HCT116 (cell line): Measurements from ENCODE around the gene P2RY14. TPM values are rescaled to one million over a fixed set of nuclear protein-coding genes. Genes with fewer than 3 reads are reported as not detected.

ENCODE experiments used
- ATAC-seq: fragments of 200-7000 bp; cut with Tn5 transposase; 2 replicates; pipeline ENCODE4 v1.9.1; 2020; ENCODE audit warnings: mild to moderate bottlenecking, moderate library complexity
- BruUV-seq: library from RNA; stranded (reverse); fragments of 400-500 nt; replicated peaks from 2 replicates; lab custom pipeline; 2021; lab: Mats Ljungman, UMichigan
- CTCF ChIA-PET: fragments of 300-600 bp; sonication (Branson Sonifier 250); formaldehyde crosslinking; loops from one replicate; lab custom pipeline; 2021; ENCODE audit warnings: antibody characterized with exemption; lab: Charles Lee
- POLR2A ChIA-PET: fragments of 300-600, 350-600 bp; sonication (Branson Sonifier 250); formaldehyde crosslinking; loops from one replicate; lab custom pipeline; 2021; ENCODE audit warnings: antibody characterized with exemption; lab: Charles Lee
- RAD21 ChIA-PET, 2 experiments: fragments of 300-600 bp; sonication (Branson Sonifier 250); formaldehyde crosslinking; loops; one replicate each; lab custom pipeline; 2023; ENCODE audit warnings: low total read pairs in 2 of 2; ENCODE audit not compliant: uncharacterized antibody in 2 of 2, unreplicated experiment in 2 of 2, low non-redundant PET in 1 of 2; lab: Charles Lee
- DNase-seq: peaks from one replicate; pipeline ENCODE4 v3.0.0-alpha.2; 2010; ENCODE audit warnings: low read depth, low spot score
- H2AFZ ChIP-seq: fragments of 200-600 bp; shearing (Covaris generic), sonication (generic); 2 replicates; pipeline ENCODE4 v1.6.1; 2017; ENCODE audit warnings: low read depth, mixed run types, mixed read lengths, antibody characterized with exemption, low read length; ENCODE audit not compliant: poor library complexity, severe bottlenecking
- H3K27ac ChIP-seq: 2 replicates; pipeline ENCODE4 v1.5.1; 2012; ENCODE audit warnings: low read depth, low read length
- H3K27me3 ChIP-seq: fragments of 200-600 bp; sonication (generic); 2 replicates; pipeline ENCODE4 v1.6.1; 2016; ENCODE audit warnings: mixed run types, low read length, mixed read lengths; ENCODE audit not compliant: insufficient read depth
- H3K36me3 ChIP-seq, 2 experiments: fragments of 200-500 bp in 1 of 2; fragments of 200-600 bp in 1 of 2; sonication (Bioruptor generic) in 1 of 2; sonication (generic) in 1 of 2; 2 replicates each; pipeline versions ENCODE4 v1.5.1 to v1.6.1; 2014 to 2016; ENCODE audit warnings: low read length in 2 of 2, inconsistent platforms in 1 of 2, mixed read lengths in 1 of 2, mixed run types in 1 of 2; ENCODE audit not compliant: insufficient read depth in 2 of 2, control insufficient read depth in 1 of 2
- H3K4me1 ChIP-seq, 2 experiments: fragments of 200-600 bp in 1 of 2; sonication (generic) in 1 of 2; 2 replicates each; pipeline versions ENCODE4 v1.5.1 to v1.6.1; 2012 to 2017; ENCODE audit warnings: low read length in 2 of 2, inconsistent platforms in 1 of 2, mild to moderate bottlenecking in 1 of 2, mixed read lengths in 1 of 2, mixed run types in 1 of 2, moderate library complexity in 1 of 2; ENCODE audit not compliant: insufficient read depth in 2 of 2, control insufficient read depth in 1 of 2
- H3K4me2 ChIP-seq: fragments of 200-600 bp; sonication (generic); 2 replicates; pipeline ENCODE4 v1.6.1; 2017; ENCODE audit warnings: mixed run types, low read length, mixed read lengths
- H3K4me3 ChIP-seq, 2 experiments: fragments of 200-600 bp in 1 of 2; sonication (generic) in 1 of 2; replicated peaks in 1 of 2; 2 replicates each; pipeline ENCODE4 v1.5.1; 2011 to 2016; ENCODE audit warnings: low read length in 2 of 2, control low read depth in 1 of 2, low read depth in 1 of 2, mild to moderate bottlenecking in 1 of 2, mixed read lengths in 1 of 2, mixed run types in 1 of 2
- H3K79me2 ChIP-seq: fragments of 200-600 bp; sonication (generic); 2 replicates; pipeline ENCODE4 v1.6.1; 2017; ENCODE audit warnings: mild to moderate bottlenecking, mixed run types, low read length, moderate library complexity, mixed read lengths; ENCODE audit not compliant: insufficient read depth
- H3K9ac ChIP-seq: fragments of 200-600 bp; sonication (generic); 2 replicates; pipeline ENCODE4 v1.6.1; 2016; ENCODE audit warnings: low read length, mixed read lengths
- H3K9me2 ChIP-seq: fragments of 200-600 bp; sonication (generic), shearing (Covaris generic); 2 replicates; pipeline ENCODE4 v1.6.1; 2017; ENCODE audit warnings: mixed run types, mild to moderate bottlenecking, moderate library complexity; ENCODE audit not compliant: insufficient read depth
- H3K9me3 ChIP-seq, 2 experiments: fragments of 200-500 bp in 1 of 2; fragments of 200-600 bp in 1 of 2; sonication (Bioruptor generic) in 1 of 2; sonication (generic) in 1 of 2; 2 replicates each; pipeline ENCODE4 v1.6.1; 2014 to 2017; ENCODE audit warnings: low read length in 2 of 2, mixed read lengths in 2 of 2, inconsistent platforms in 1 of 2, low read depth in 1 of 2, mild to moderate bottlenecking in 1 of 2, mixed run types in 1 of 2, moderate library complexity in 1 of 2; ENCODE audit not compliant: control insufficient read depth in 1 of 2, insufficient read depth in 1 of 2
- H4K20me1 ChIP-seq: fragments of 200-600 bp; sonication (generic), shearing (Covaris generic); 2 replicates; pipeline ENCODE4 v1.6.1; 2017; ENCODE audit warnings: mixed run types, mild to moderate bottlenecking, moderate library complexity; ENCODE audit not compliant: insufficient read depth
- CBX3 ChIP-seq: IDR thresholded peaks from 2 replicates; pipeline ENCODE4 v1.6.1; 2012; ENCODE audit warnings: low read depth
- EGR1 ChIP-seq: IDR thresholded peaks from 2 replicates; pipeline ENCODE4 v1.6.1; 2012; ENCODE audit warnings: low read depth
- ELF1 ChIP-seq: IDR thresholded peaks from 2 replicates; pipeline ENCODE4 v1.6.1; 2012; ENCODE audit warnings: low read depth, borderline replicate concordance
- EZH2 ChIP-seq: fragments of 200-600 bp; sonication (generic); IDR thresholded peaks from 2 replicates; pipeline ENCODE4 v1.6.1; 2017; ENCODE audit warnings: antibody characterized with exemption, mixed run types
- FOSL1 ChIP-seq: IDR thresholded peaks from 2 replicates; pipeline ENCODE4 v1.6.1; 2012; ENCODE audit warnings: low read depth
- JUND ChIP-seq: IDR thresholded peaks from 2 replicates; pipeline ENCODE4 v1.6.1; 2012
- POLR2A ChIP-seq: IDR thresholded peaks from 2 replicates; pipeline ENCODE4 v1.7.0; 2011; ENCODE audit warnings: borderline replicate concordance; ENCODE audit not compliant: insufficient read depth, insufficient read length; ENCODE audit errors: extremely low read depth
- POLR2AphosphoS5 ChIP-seq: IDR thresholded peaks from 2 replicates; pipeline ENCODE4 v1.6.1; 2011; ENCODE audit warnings: mild to moderate bottlenecking, low read depth, low read length, moderate library complexity
- RAD21 ChIP-seq: IDR thresholded peaks from 2 replicates; pipeline ENCODE4 v1.6.1; 2012; ENCODE audit warnings: low read depth, mild to moderate bottlenecking
- SIN3A ChIP-seq: IDR thresholded peaks from 2 replicates; pipeline ENCODE4 v1.6.1; 2012; ENCODE audit warnings: low read depth
- SP1 ChIP-seq: IDR thresholded peaks from 2 replicates; pipeline ENCODE4 v1.6.1; 2012; ENCODE audit warnings: low read depth
- TCF7L2 ChIP-seq: IDR thresholded peaks from 2 replicates; pipeline ENCODE4 v1.7.0; 2011; ENCODE audit warnings: borderline replicate concordance, inconsistent platforms; ENCODE audit not compliant: insufficient read depth, insufficient read length; ENCODE audit errors: extremely low read depth
- YY1 ChIP-seq: IDR thresholded peaks from 2 replicates; pipeline ENCODE4 v1.6.1; 2011; ENCODE audit warnings: low read length, low read depth, moderate library complexity, mild to moderate bottlenecking; ENCODE audit not compliant: insufficient replicate concordance; ENCODE audit errors: extremely low read depth
- ZNF274 ChIP-seq: fragments of 200-500 bp; sonication (Bioruptor generic); IDR thresholded peaks from 2 replicates; pipeline ENCODE4 v1.6.1; 2014; ENCODE audit warnings: mild to moderate bottlenecking, low read depth, low read length, inconsistent platforms
- intact Hi-C: fragments of 100-400 bp; cut with micrococcal nuclease; formaldehyde crosslinking; loops from 2 replicates; pipeline ENCODE4 v1.10.0; 2022
- total RNA-seq: library from RNA; stranded (reverse); gene quantifications from one replicate; pipeline ENCODE4 v1.2.1, GENCODE V29; 2021; ENCODE audit not compliant: unreplicated experiment
- TF ChIP-seq, protein P1 (sequence below): IDR thresholded peaks from 2 replicates; pipeline ENCODE4 v1.6.1; 2011; ENCODE audit warnings: mild to moderate bottlenecking, low read length, moderate library complexity; ENCODE audit not compliant: insufficient replicate concordance; ENCODE audit errors: extremely low read depth
- TF ChIP-seq, protein P2 (sequence below): IDR thresholded peaks from 2 replicates; pipeline ENCODE4 v1.6.1; 2012

The P2RY14 gene
- total RNA-seq, 1 experiment from 2014 or later, result not detected

DNA sequence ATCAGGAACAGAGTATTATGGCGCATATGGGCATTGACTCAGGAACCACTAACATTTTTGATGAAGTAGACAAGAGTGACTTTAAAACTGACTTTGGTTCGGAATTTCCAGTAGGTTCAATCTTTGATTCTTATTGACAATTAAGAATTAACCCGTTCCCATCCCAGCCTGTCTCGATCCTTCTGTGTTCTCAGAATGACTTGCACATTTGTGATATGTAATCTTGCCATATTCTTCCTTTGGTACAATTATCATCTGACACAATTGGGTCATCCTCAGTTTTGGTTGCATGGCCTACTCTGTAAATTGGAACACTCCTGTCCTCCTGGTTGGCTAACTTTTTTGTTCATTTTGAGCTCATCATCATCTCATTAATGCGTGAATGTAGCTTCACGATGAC, 85.8 kb downstream of the P2RY14 start:
- no peak overlapping the region for H3K27ac ChIP-seq
- H3K27me3 ChIP-seq, result no peaks in the 10 kb centered on the region
- DNase-seq (no peak), ATAC-seq (no peak)
- no peak overlapping the region for H2AFZ ChIP-seq
- no TSS peak for BruUV-seq
- no peaks in the 10 kb centered on the region for H3K36me3 ChIP-seq
- no peaks in the 10 kb centered on the region for H3K9me2 ChIP-seq
- TF ChIP-seq SP1 (no peak), SIN3A (no peak), ELF1 (no peak), POLR2AphosphoS5 (no peak), RAD21 (no peak), EGR1 (no peak), ZNF274 (no peak), TCF7L2 (no peak), POLR2A (no peak), EZH2 (no peak), FOSL1 (no peak), JUND (no peak), YY1 (no peak), CBX3 (no peak)
- TF ChIP-seq, protein P1, sequence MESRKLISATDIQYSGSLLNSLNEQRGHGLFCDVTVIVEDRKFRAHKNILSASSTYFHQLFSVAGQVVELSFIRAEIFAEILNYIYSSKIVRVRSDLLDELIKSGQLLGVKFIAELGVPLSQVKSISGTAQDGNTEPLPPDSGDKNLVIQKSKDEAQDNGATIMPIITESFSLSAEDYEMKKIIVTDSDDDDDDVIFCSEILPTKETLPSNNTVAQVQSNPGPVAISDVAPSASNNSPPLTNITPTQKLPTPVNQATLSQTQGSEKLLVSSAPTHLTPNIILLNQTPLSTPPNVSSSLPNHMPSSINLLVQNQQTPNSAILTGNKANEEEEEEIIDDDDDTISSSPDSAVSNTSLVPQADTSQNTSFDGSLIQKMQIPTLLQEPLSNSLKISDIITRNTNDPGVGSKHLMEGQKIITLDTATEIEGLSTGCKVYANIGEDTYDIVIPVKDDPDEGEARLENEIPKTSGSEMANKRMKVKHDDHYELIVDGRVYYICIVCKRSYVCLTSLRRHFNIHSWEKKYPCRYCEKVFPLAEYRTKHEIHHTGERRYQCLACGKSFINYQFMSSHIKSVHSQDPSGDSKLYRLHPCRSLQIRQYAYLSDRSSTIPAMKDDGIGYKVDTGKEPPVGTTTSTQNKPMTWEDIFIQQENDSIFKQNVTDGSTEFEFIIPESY, result no peak
- TF ChIP-seq, protein P2, sequence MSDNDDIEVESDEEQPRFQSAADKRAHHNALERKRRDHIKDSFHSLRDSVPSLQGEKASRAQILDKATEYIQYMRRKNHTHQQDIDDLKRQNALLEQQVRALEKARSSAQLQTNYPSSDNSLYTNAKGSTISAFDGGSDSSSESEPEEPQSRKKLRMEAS, result no peak
- H3K4me1 ChIP-seq, result no peaks in the 10 kb centered on the region
- no peak overlapping the region for H3K4me2 ChIP-seq
- no peak overlapping the region for H3K9ac ChIP-seq
- H3K79me2 ChIP-seq, result no peaks in the 10 kb centered on the region
- H3K4me3 ChIP-seq, result no peak overlapping the region
- RAD21 ChIA-PET, result no interaction called here
- no peaks in the 10 kb centered on the region for H3K9me3 ChIP-seq
- H4K20me1 ChIP-seq, result no peaks in the 10 kb centered on the region
- intact Hi-C loops, result no loop called here
- CTCF ChIA-PET, result no interaction called here
- POLR2A ChIA-PET, result no interaction called here
